PC-9 (cell line): ENCODE measurements around the gene FFAR2. TPM values are rescaled to one million over a fixed set of nuclear protein-coding genes. Genes with fewer than 3 reads are reported as not detected.
"Not testable (repeated sequence)": the region's sequence is repeated elsewhere in the genome, so short reads cannot be mapped to it uniquely, and the experiment has no call there.

Experiments used
- BruUV-seq: library from RNA; stranded (reverse); fragments of 400-500 nt; replicated peaks from 2 replicates; lab custom pipeline; 2021; lab: Mats Ljungman, UMichigan
- CTCF ChIA-PET: fragments of 300-600 bp; sonication (Branson Sonifier 250); formaldehyde crosslinking; loops from one replicate; lab custom pipeline; 2022; ENCODE audit warnings: antibody characterized with exemption; lab: Charles Lee
- POLR2A ChIA-PET: fragments of 300-600 bp; sonication (Branson Sonifier 250); formaldehyde crosslinking; loops from one replicate; lab custom pipeline; 2022; ENCODE audit warnings: antibody characterized with exemption; ENCODE audit not compliant: unreplicated experiment; lab: Charles Lee
- DNase-seq, 2 experiments: peaks; one replicate each; pipeline versions ENCODE4 v3.0.0 to v3.0.0-alpha.2; 2015 to 2022; ENCODE audit warnings: mixed read lengths in 1 of 2
- H2AFZ ChIP-seq: fragments of 200-600 bp; sonication (generic); 2 replicates; pipeline ENCODE4 v1.8.1; 2017; ENCODE audit warnings: antibody characterized with exemption
- H3F3A ChIP-seq: fragments of 200-600 bp; sonication (generic); 2 replicates; pipeline ENCODE4 v1.8.1; 2017; ENCODE audit warnings: antibody characterized with exemption, mild to moderate bottlenecking, low read depth; ENCODE audit not compliant: insufficient read depth
- H3K27ac ChIP-seq: fragments of 200-600 bp; sonication (generic); 2 replicates; pipeline ENCODE4 v1.6.1; 2016; ENCODE audit warnings: mixed run types
- H3K27me3 ChIP-seq: fragments of 200-600 bp; sonication (generic); 2 replicates; pipeline ENCODE4 v1.6.1; 2016; ENCODE audit warnings: low read depth, mixed run types; ENCODE audit not compliant: insufficient read depth
- H3K36me3 ChIP-seq: fragments of 200-600 bp; sonication (generic); 2 replicates; pipeline ENCODE4 v1.6.1; 2016; ENCODE audit warnings: low read depth, mixed run types
- H3K4me1 ChIP-seq: fragments of 200-600 bp; sonication (generic); replicated peaks from 2 replicates; pipeline ENCODE4 v1.6.1; 2016; ENCODE audit warnings: mixed run types; ENCODE audit not compliant: insufficient read depth
- H3K4me2 ChIP-seq: fragments of 200-600 bp; sonication (generic); 2 replicates; pipeline ENCODE4 v1.6.1; 2017; ENCODE audit warnings: mixed run types
- H3K4me3 ChIP-seq: fragments of 200-600 bp; sonication (generic); 2 replicates; pipeline ENCODE4 v1.6.1; 2016; ENCODE audit warnings: mixed run types
- H3K79me2 ChIP-seq: fragments of 200-600 bp; sonication (generic); 2 replicates; pipeline ENCODE4 v1.6.1; 2017; ENCODE audit warnings: low read depth, mixed run types
- H3K9me2 ChIP-seq: fragments of 200-600 bp; sonication (generic); 2 replicates; pipeline ENCODE4 v1.8.1; 2017; ENCODE audit warnings: mild to moderate bottlenecking; ENCODE audit not compliant: insufficient read depth
- H3K9me3 ChIP-seq: fragments of 200-600 bp; sonication (generic); 2 replicates; pipeline ENCODE4 v1.8.1; 2016; ENCODE audit warnings: low read depth; ENCODE audit not compliant: insufficient read depth
- H4K20me1 ChIP-seq: fragments of 200-600 bp; sonication (generic); 2 replicates; pipeline ENCODE4 v1.8.1; 2017; ENCODE audit not compliant: insufficient read depth
- CTCF ChIP-seq: fragments of 200-600 bp; sonication (generic); conservative IDR thresholded peaks from 2 replicates; pipeline ENCODE4 v1.6.1; 2017; ENCODE audit warnings: mixed run types, antibody characterized with exemption, mild to moderate bottlenecking, moderate library complexity
- EZH2 ChIP-seq: fragments of 200-600 bp; sonication (generic); IDR thresholded peaks from 2 replicates; pipeline ENCODE4 v1.8.0; 2017; ENCODE audit warnings: antibody characterized with exemption, low read depth
- intact Hi-C: fragments of 100-400 bp; cut with micrococcal nuclease; formaldehyde crosslinking; loops from one replicate; pipeline ENCODE4 v1.10.0; 2022; ENCODE audit not compliant: unreplicated experiment
- total RNA-seq: library from RNA; stranded (reverse); gene quantifications from 2 replicates; pipeline ENCODE4 v1.2.3, GENCODE V29; 2021

FFAR2 gene
- total RNA-seq, 1 experiment from 2014 or later, result not detected

GRCh38 chr19:35462476-35462953 lies 14.5 kb downstream of the FFAR2 start:
- Histone ChIP-seq H3K36me3 (no peaks in the 10 kb centered on the region), H3K27me3 (no peaks in the 10 kb centered on the region; the same call in 1 of the 2 replicates), H3K9me2 (no peaks in the 10 kb centered on the region), H3K4me3 (no peak overlapping the region), H2AFZ (no peak overlapping the region), H3K27ac (no peak overlapping the region), H3F3A (no peaks in the 10 kb centered on the region), H3K9me3 (no peaks in the 10 kb centered on the region), H3K79me2 (no peaks in the 10 kb centered on the region), H4K20me1 (no peaks in the 10 kb centered on the region), H3K4me1 (no peaks in the 10 kb centered on the region), H3K4me2 (no peak overlapping the region)
- DNase-seq, result no peak
- TF ChIP-seq EZH2 (no peak), CTCF (no peak)
- ChIA-PET CTCF (no interaction called here), POLR2A (no interaction called here)
- no TSS peak for BruUV-seq
- intact Hi-C loops, result no loop called here

GRCh38 chr19:35462956-35463355 lies 14.9 kb downstream of the FFAR2 start:
- intact Hi-C loops, H3K9me3 ChIP-seq, H3K4me1 ChIP-seq, H3K36me3 ChIP-seq, H3F3A ChIP-seq, H3K4me3 ChIP-seq, H3K27ac ChIP-seq, DNase-seq, H3K9me2 ChIP-seq, H3K4me2 ChIP-seq, H3K27me3 ChIP-seq, POLR2A ChIA-PET, BruUV-seq, H3K79me2 ChIP-seq, H2AFZ ChIP-seq, H4K20me1 ChIP-seq, CTCF ChIA-PET: not testable (repeated sequence)

GRCh38 chr19:35466259-35466658 lies 18.2 kb downstream of the FFAR2 start:
- H3K27me3 ChIP-seq, result no peaks in the 10 kb centered on the region; the same call in 1 of the 2 replicates
- H3K9me3 ChIP-seq, result no peaks in the 10 kb centered on the region
- no peaks in the 10 kb centered on the region for H3K79me2 ChIP-seq
- H3K36me3 ChIP-seq, result no peaks in the 10 kb centered on the region
- ChIA-PET POLR2A (no interaction called here), CTCF (no interaction called here)
- H3K27ac ChIP-seq, result no peak overlapping the region
- H2AFZ ChIP-seq, result no peak overlapping the region
- H3K9me2 ChIP-seq, result no peaks in the 10 kb centered on the region
- intact Hi-C loops, result loop anchor here (5.0 kb wide), 2 partner anchors 159 to 179 kb away; no protein-coding TSS in a partner anchor
- H3K4me2 ChIP-seq, result no peak overlapping the region
- no peaks in the 10 kb centered on the region for H3F3A ChIP-seq
- no peak overlapping the region for H3K4me3 ChIP-seq
- no peaks in the 10 kb centered on the region for H3K4me1 ChIP-seq
- BruUV-seq, result no TSS peak
- TF ChIP-seq CTCF, result no peak
- no peak for TF ChIP-seq EZH2
- no peak for DNase-seq
- no peaks in the 10 kb centered on the region for H4K20me1 ChIP-seq

GRCh38 chr19:35468637-35469036 lies 20.6 kb downstream of the FFAR2 start:
- Histone ChIP-seq H3K9me2 (no peaks in the 10 kb centered on the region), H3K27ac (no peak overlapping the region), H3F3A (no peaks in the 10 kb centered on the region), H3K4me2 (no peak overlapping the region), H3K27me3 (no peaks in the 10 kb centered on the region), H4K20me1 (no peaks in the 10 kb centered on the region), H3K79me2 (no peaks in the 10 kb centered on the region), H3K9me3 (no peaks in the 10 kb centered on the region), H2AFZ (no peak overlapping the region), H3K4me1 (no peaks in the 10 kb centered on the region), H3K4me3 (no peak overlapping the region), H3K36me3 (no peaks in the 10 kb centered on the region)
- DNase-seq, result peak; percentile 38 to 55
- ChIA-PET CTCF (interaction anchor here (0.7 kb wide), 1 partner anchor 324 kb away, joined by 3 read pairs; no protein-coding TSS in a partner anchor), POLR2A (no interaction called here)
- intact Hi-C loops, result loop anchor here (1.0 to 5.0 kb wide), 4 partner anchors 115 to 200 kb away; partner anchors contain the start of gene USF2
- no TSS peak for BruUV-seq
- peak; percentile 79 for TF ChIP-seq CTCF
- no peak for TF ChIP-seq EZH2
